ENCODE measurements around the gene SCARF2.

- TF ChIP-seq, protein P1, sequence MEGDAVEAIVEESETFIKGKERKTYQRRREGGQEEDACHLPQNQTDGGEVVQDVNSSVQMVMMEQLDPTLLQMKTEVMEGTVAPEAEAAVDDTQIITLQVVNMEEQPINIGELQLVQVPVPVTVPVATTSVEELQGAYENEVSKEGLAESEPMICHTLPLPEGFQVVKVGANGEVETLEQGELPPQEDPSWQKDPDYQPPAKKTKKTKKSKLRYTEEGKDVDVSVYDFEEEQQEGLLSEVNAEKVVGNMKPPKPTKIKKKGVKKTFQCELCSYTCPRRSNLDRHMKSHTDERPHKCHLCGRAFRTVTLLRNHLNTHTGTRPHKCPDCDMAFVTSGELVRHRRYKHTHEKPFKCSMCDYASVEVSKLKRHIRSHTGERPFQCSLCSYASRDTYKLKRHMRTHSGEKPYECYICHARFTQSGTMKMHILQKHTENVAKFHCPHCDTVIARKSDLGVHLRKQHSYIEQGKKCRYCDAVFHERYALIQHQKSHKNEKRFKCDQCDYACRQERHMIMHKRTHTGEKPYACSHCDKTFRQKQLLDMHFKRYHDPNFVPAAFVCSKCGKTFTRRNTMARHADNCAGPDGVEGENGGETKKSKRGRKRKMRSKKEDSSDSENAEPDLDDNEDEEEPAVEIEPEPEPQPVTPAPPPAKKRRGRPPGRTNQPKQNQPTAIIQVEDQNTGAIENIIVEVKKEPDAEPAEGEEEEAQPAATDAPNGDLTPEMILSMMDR (IDR thresholded peaks at IDR 0.05): no peak
- TF ChIP-seq EZH2 (IDR thresholded peaks at IDR 0.05; ENCODE audit: borderline replicate concordance, insufficient read depth, low read depth, low read length, poor library complexity, severe bottlenecking): no peak
Observed at GRCh38 chr22:20475115-20475436, 37.5 kb upstream of the SCARF2 start.

Data from B cell (primary cell).